Ramos (cell line): ENCODE results near the gene TIE1.

Experiments used
- in situ Hi-C: fragments of 300-500 bp; cut with MboI; formaldehyde crosslinking; loops from one replicate; pipeline ENCODE4 v1.14.3; 2022; ENCODE audit warnings: low sequenced_read_pairs; ENCODE audit not compliant: unreplicated experiment

The TIE1 gene

DNA sequence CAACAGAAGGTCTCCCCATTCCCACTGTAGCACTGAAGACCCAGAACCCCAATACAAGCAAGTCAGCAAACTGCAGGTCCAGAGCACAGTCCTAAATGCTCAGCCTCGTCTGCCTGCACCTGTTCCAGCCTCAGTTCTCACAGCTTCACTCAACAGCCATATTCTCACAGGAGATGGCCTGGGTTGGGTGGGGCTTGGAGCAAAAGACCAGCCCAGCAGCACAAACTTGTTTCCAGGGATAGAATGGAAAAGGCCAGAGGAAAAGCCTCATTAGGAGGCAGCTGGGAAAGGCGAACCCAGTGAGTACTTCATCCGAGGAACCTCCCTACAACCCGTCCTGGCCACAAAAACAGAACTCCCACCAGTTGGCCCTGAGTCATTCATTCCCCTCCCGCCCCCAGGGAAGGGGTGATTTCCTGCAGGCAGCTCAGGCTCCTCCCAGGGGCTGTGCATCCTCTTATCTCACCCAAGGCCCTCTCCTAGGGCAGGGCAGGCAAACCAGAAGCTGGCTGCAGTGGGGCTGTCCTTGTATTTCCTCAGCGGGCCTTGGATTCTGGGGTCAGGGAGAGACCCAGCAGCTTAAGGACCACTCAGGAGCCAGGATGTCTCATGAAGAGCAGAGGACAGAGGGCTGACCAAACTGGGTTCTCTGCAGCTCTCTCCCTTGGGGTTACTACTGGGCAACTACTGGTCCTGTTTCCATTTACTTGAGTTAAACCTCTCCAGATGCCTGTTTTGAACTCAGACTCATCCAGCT lies 29.4 kb downstream of the TIE1 start:
- in situ Hi-C loops, result no loop called here

DNA sequence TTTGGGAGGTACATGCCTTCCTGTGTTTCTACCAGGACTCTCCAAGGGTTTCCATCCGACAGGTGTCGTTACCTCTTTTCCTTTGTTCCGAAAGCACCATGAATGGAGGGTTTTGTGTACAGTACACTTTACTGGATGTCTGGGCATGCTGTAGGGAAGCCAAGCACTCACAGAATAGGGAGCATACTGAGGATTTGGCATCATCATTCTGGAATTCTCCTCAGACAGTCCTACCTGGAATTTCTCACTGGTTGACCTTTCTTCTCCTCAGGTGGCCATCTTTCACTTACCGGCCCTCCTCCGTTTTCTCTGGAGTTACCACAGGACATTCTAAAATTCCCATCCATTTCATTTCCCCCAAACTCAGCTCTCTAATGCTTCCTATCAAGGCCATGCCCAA lies 30.9 kb downstream of the TIE1 start:
- in situ Hi-C loops, result no loop called here

DNA sequence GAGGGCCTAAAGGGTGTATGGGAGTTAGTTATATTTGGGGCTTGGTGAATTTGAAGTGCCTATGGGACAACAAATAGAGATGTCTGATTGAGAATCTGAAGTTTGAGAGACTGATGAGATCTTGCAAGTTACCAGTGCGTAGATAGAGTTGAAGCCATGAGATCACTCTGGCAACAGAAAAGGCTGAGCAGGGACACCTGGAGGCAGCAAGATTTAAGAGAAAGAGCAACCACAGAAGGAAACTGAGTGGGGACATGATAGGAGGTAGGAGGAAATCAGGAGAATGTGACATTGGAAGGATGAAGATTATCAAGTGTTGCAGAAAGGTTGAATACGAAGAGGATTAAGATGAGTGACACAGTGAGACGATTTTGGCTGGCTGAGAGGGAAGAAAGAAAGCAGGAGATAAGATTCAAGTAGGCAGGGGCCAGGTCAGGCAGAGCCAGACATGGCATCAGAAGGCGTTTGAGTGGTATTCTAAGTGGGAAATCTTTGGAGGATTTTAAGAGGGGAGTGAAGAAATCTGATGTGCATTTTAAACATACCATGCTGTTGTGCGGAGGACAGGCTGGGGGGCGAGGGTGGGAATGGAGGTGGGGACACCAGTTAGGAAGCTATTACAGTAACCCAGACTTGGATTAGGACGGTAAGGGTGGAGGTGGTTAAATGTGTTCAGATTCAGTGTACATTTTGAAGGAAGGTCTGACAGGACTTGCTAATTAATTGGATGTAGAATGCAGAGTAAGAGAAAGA lies 33.8 kb downstream of the TIE1 start:
- in situ Hi-C loops, result no loop called here

DNA sequence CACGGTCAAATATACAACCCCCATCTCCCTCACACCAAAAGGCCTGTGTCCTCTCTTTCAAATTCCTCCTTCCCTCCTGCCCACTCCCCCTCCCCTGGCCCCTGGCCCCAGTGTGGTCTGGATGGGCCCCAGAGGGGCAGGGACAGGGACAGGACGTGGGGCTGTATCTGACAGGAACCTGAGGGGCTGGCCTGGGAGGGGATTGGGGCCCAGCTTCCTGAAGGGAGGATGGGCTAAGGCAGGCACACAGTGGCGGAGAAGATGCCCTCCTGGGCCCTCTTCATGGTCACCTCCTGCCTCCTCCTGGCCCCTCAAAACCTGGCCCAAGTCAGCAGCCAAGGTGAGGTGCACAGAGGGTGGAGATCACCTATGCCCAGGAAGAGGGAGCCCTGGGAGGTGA lies 36.8 kb downstream of the TIE1 start, which contains the start of gene MPL:
Gene MPL (plus strand): TSS at position 231 of the 400 bp plus-strand sequence. CDS start 31 bp downstream, at position 262.
- in situ Hi-C loops, result no loop called here

DNA sequence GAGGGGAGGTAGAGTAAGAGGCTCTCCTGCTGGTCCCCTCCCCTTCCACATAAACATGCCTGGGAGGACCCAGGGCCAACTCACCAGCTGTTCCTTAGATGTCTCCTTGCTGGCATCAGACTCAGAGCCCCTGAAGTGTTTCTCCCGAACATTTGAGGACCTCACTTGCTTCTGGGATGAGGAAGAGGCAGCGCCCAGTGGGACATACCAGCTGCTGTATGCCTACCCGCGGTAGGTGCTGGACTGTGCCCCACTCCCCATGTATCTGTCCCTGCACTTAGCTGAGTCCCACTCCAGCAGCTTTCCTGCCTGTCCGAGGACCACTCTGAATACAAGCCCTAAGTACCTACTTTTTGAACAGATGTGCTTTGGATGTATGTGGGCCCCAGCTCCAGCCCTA lies 37.2 kb downstream of the TIE1 start:
- in situ Hi-C loops, result no loop called here

DNA sequence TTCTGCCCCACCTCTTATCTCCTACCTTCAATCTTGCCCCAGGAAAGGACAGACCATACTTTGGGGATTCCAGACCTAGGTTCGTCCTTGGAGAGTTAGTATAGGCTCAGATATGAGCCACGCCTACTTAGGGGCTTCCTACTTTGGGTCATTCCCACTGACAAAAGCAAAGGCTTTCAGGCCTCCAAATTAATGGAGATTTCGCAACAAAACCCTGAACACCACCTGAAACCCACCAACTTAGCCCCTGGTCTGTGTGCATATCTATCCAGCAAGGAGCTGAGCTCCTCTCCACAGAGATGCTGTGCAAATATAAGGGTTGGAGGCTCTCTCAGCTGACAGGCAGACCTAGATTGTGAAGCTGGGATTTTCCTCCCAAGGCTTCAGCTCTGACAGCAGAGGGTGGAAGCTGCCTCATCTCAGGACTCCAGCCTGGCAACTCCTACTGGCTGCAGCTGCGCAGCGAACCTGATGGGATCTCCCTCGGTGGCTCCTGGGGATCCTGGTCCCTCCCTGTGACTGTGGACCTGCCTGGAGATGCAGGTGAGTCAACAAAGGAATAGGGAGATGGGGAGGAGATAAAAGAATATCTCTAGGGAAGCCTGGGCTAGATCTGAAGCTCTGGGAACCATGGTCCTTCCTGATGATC lies 38.9 kb downstream of the TIE1 start:
- in situ Hi-C loops, result no loop called here

DNA sequence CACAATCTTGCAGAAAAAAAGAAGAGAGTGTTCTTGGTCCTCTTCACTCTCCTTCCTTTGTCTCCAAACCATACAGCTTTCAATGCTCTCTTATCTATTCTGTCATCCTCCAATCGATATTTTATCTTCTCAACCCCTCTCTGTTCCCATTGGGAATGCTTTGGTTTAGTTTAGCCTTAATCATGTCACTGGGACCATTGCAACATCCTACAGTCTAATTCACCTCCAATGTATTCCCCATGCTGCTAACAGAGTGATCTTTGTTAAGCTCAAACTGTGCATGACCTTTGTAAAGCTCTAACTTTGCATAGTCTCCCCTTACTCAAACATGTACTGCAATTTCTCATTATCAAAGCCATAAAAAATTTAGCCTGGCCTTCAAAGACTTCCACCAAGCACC lies 39.8 kb downstream of the TIE1 start:
- in situ Hi-C loops, result no loop called here

DNA sequence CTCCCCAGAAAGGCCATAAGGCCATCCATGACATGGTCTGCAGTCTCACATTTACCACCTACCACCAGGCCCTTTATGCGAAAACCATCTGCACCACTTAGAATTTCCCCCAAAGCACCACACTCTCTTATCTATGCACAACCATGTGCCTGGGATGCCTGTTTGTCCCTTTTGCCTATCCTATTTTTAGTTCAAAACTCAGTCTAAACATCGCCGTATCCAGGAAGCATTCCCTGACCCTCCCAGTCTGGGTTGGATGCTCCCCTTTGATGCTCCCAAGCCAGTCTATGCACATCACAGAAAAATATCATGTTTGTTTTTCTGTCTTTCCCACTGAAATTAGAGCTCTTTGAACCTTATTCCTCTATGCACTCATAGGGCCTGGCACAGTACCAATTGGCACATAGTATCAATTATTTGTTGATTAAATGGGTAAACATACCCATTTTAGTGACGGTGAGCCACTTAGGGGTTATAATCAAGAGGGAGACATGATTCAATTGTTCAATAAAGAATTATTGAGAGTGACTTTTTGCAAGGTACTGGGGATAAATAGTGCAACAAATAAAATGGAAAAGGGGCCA lies 43.6 kb downstream of the TIE1 start:
- in situ Hi-C loops, result no loop called here

DNA sequence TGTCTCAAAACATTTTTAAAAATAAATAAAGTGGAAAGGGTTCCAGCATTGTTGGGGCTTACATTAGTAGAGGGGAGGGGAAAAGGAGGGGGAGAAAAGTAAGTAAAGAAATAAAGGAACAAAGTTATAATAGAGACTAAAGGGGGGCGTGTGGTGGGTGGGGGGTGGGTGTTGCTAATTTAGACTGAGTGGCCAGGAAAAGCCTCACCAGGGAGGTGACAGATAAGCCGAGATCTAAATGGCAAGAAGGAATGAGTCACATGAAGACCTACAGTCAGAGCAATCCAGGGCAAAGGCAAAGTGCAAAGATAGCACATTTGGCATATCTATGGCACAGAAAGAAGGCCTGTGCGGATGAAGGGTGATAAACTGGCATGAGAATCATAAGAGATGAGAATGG lies 44.3 kb downstream of the TIE1 start:
- in situ Hi-C loops, result no loop called here

DNA sequence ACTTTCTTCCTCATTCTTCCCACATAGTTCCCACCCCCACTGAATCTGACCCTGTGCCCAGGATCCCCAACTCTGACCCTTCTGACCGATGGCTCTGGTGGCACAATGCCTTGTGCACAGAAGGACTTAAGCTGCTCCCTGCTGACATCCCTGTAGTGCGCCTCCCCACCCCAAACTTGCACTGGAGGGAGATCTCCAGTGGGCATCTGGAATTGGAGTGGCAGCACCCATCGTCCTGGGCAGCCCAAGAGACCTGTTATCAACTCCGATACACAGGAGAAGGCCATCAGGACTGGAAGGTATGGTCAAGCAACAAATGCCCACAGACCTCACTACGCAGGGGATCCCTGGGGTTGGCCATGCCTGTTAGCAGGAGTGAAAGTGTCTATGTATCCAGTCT lies 45.9 kb downstream of the TIE1 start:
- in situ Hi-C loops, result no loop called here

DNA sequence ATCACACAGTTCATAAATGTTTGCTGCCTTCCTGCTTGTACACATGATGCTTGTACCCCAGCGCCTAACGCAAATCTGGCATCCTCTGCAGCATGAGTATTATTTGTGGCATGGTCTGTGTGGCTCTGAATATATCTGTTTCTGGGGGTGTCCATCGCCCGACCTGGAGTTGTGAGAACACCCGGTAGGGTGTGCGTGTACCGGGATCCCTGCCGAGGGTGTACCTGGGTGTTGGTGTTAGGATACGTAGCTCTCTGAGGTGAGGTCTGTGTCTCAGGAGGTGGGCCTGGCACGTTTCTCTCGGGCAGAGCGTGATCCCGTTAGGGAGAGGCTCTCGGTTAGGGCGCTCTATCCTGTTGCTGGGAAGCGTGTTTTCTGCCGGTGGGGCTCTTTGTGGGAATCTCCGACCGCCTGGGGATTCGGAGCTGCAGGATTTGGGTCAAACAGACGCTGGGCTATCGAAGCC lies 47.6 kb downstream of the TIE1 start:
- in situ Hi-C loops, result no loop called here

DNA sequence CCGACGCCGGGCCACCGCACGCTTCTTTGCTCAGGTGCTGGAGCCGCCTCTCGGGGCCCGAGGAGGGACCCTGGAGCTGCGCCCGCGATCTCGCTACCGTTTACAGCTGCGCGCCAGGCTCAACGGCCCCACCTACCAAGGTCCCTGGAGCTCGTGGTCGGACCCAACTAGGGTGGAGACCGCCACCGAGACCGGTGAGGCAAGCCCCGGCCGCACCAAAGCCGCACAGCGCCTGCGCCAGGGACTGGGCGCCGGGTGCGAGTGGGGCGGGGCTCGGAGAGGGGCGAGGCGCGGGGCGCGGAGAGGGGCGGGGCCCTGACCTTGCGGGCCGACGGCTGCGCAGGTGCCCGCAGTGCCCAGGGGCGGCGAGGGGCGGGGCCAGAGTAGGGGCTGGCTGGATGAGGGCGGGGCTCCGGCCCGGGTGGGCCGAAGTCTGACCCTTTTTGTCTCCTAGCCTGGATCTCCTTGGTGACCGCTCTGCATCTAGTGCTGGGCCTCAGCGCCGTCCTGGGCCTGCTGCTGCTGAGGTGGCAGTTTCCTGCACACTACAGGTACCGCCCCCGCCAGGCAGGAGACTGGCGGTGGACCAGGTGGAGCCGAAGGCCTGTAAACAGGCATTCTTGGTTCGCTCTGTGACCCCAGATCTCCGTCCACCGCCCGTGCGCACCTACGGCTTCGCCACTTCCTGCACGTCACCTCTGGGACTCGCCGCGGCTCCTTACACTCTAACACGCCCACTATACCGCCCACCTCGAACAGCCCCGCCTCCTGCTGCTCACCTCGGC lies 48.2 kb downstream of the TIE1 start:
- in situ Hi-C loops, result no loop called here

DNA sequence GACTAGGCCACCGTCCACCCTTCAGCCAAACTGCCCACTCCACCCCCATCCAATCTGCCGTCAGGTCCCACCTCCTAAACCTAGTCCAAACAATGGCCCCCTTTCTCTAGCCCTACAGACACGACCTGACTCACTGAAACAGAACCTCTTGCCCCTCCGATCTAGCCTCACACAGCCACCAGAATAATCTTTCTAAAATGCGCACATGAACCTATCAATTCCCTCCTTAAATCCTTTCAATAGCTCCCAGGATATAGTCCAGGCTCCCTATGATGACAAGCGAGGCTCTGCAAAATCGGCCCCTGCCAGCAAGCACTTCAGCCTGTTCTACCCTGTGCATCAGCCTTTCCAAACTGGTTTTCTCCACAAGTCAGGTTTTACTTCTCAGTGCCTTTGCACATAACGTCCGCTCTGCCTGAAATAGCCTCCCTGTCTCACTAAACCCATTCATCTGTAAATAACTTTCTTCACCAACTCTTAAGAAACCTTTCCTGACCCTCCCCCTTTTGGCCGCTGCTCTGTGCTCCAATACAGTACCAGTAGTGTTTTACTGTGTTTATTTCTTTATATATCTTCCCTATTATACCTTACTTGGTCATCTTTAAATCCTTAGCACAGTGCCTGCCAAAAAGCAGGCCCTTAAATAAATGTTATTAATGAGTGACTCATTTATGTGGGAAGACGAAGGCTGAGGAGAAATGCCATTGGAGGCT lies 49.0 kb downstream of the TIE1 start:
- in situ Hi-C loops, result no loop called here

DNA sequence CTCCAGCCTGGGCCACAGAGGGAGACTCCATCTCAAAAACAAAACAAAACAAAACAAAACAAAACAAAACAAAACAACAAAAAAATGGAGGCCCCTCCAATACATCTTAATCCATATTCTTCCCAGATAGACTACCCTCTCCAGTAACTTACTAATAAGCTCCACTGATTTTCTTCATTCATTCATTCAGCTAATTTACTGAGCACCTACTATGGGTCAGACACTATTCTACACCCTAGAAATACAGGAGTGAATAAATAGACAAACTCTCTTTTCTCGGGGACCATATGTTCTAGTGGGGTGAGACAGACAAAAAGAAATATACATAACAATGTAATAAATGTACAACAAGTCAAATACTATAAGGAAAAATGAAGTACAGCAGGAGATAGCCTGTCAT lies 50.2 kb downstream of the TIE1 start:
- in situ Hi-C loops, result no loop called here

DNA sequence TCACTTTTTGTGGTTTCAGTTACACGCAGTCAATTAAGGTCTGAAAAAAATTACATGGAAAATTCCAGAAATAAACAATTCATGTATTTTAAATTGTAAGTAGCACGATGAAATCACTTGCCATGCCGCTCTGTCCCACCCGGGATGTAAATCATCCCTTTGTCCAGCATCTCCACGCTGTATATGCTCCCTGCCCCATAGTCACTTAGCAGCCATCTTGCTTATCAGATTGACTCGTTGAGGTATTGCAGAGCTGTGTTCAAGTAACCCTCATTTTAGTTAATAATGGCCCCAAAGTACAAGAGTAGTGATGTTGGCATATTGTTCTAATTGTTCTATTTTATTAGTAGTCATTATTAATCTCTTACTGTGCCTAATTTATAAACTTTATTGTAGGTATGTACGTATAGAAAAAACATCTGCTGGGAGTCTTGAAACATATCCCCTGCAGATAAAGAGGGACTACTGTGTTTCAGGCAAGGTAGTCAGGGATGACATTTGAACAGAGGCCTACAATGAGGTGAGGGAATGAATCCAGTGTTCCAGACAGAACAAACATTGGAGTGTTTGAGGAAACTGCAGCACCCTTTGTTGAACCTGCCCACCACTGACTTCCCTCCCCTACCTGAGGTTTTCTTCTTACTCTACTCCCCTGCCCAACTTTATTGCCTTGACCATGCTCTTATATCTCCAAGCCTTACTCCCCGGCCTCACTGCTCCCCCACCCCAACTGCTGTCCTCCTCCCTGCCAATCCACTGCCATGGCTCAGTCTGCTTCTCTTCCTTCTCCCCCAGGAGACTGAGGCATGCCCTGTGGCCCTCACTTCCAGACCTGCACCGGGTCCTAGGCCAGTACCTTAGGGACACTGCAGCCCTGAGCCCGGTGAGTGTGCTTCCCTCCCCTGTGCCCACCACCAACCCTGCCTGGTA lies 50.9 kb downstream of the TIE1 start:
- in situ Hi-C loops, result no loop called here

DNA sequence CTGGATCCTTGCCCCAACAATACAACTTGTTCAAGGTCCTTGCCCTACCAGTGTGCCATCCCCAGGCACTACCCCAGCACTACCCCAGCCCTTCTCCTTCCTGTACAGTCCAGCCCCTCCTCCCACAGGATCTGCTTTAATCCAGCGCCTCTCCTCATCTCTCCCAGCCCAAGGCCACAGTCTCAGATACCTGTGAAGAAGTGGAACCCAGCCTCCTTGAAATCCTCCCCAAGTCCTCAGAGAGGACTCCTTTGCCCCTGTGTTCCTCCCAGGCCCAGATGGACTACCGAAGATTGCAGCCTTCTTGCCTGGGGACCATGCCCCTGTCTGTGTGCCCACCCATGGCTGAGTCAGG lies 51.5 kb downstream of the TIE1 start:
- in situ Hi-C loops, result no loop called here

DNA sequence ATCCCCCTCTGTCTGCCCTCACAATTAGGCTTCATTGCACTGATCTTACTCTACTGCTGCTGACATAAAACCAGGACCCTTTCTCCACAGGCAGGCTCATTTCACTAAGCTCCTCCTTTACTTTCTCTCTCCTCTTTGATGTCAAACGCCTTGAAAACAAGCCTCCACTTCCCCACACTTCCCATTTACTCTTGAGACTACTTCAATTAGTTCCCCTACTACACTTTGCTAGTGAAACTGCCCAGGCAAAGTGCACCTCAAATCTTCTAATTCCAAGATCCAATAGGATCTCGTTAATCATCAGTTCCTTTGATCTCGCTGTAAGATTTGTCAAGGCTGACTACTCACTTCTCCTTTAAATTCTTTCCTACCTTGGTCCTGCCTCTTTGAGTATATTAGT lies 52.1 kb downstream of the TIE1 start:
- in situ Hi-C loops, result no loop called here

DNA sequence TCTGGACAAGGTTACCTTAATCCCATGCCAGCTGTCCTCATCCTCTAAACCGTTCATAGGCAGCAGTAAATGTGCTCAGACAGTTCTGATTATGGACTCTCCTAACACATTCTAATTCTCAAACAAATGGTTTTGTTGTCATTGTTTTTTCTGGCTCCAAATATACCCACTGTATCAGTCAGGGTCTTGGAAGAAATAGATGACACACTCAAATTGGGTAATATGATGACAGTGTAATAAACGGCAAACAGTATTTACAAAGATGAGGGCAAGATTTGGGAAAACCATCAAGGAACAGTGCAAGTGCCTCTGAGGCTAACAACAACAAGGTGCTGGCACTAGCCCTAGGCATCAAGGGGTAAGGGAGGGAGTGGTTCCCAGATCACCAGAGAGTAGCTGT lies 53.7 kb downstream of the TIE1 start:
- in situ Hi-C loops, result no loop called here

DNA sequence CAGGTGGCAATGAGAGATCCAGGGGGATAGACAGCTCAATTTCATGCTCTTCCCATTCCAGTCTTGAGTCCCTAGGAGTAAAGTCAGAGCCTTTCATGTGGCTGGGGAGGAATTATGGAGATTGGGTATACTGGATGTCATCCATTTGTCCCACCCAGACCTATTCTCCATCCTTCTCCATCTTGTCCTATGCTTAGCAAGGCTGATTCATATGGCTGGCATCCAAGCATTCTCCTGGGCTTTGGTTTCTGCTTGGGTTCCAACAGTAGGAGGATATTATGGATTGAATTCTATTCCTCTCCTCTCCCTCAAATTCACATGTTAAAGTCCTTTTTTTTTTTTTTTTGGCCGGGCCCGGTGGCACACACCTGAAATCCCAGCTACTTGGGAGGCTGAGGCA lies 54.2 kb downstream of the TIE1 start:
- in situ Hi-C loops, result no loop called here
